Measurements from ENCODE around the gene AMOTL2.

DNA sequence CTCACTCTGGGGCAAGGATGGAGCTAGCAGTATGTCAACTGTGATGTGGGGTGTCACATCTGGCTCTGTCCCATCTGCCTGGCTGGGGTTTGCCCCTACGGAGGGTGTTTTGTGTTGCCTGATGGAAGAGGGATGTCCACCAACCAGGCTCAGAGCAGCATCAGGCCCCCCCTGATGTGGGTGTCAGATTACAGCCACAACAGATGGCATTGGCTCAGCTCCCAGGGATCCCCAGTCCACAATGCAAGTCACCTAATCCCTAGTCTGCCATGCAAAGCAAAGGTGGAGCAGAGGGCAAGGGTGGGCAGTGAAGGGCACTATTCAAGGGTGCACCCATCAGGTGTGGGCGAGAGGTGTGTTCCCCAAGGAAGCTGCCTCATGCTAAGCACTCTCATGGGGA lies 48.9 kb upstream of the AMOTL2 start:
- no peak for TF ChIP-seq POLR2AphosphoS5 (IDR thresholded peaks at IDR 0.05; ENCODE audit: low read depth, low read length)
- TF ChIP-seq TAF1 (IDR thresholded peaks at IDR 0.05; ENCODE audit: borderline replicate concordance, low read depth, low read length): no peak
